Glutamatergic neuron (in vitro differentiated cells): Measurements from ENCODE around the gene RAD54L2. TPM values are rescaled to one million over a fixed set of nuclear protein-coding genes. Genes with fewer than 3 reads are reported as not detected.
"Not testable (repeated sequence)": the region's sequence is repeated elsewhere in the genome, so short reads cannot be mapped to it uniquely, and the experiment has no call there.

ENCODE experiments used
- DNase-seq: peaks from one replicate; pipeline ENCODE4 v3.0.0; 2022
- H3K27ac Mint-ChIP-seq: one replicate; pipeline ENCODE4 v1.8.0; 2020; ENCODE audit warnings: mild to moderate bottlenecking, mixed read lengths, inconsistent platforms; ENCODE audit not compliant: unreplicated experiment
- H3K27me3 Mint-ChIP-seq: one replicate; pipeline ENCODE4 v1.8.0; 2020; ENCODE audit warnings: mild to moderate bottlenecking, moderate library complexity, mixed read lengths, inconsistent platforms; ENCODE audit not compliant: unreplicated experiment
- H3K36me3 Mint-ChIP-seq: one replicate; pipeline ENCODE4 v1.8.0; 2020; ENCODE audit warnings: mild to moderate bottlenecking, mixed read lengths, inconsistent platforms; ENCODE audit not compliant: unreplicated experiment
- H3K4me1 Mint-ChIP-seq: one replicate; pipeline ENCODE4 v1.8.0; 2020; ENCODE audit warnings: mild to moderate bottlenecking, low read depth, mixed read lengths, inconsistent platforms; ENCODE audit not compliant: unreplicated experiment
- H3K4me3 Mint-ChIP-seq: one replicate; pipeline ENCODE4 v1.8.0; 2020; ENCODE audit warnings: mild to moderate bottlenecking, mixed read lengths, inconsistent platforms; ENCODE audit not compliant: unreplicated experiment
- H3K9me3 Mint-ChIP-seq: one replicate; pipeline ENCODE4 v1.8.0; 2020; ENCODE audit warnings: mild to moderate bottlenecking, moderate library complexity, mixed read lengths, inconsistent platforms; ENCODE audit not compliant: unreplicated experiment
- CTCF ChIP-seq: fragments of 200-600 bp; sonication (generic); IDR thresholded peaks from one replicate; pipeline ENCODE4 v1.5.0; 2021; ENCODE audit not compliant: partially characterized antibody, unreplicated experiment
- total RNA-seq: library from RNA; stranded (reverse); fragmentation: NEBNext Ultra II Directional; extraction: Animal tissue kit (Norgen Biotek cat#: 25700); gene quantifications from one replicate; pipeline ENCODE4 v1.2.1, GENCODE V29; 2021; ENCODE audit not compliant: unreplicated experiment

The RAD54L2 gene
- total RNA-seq, 1 donor from 2014 or later: 64.3 TPM

- Mint-ChIP-seq H3K27ac (no peak overlapping the region), H3K4me3 (no peak overlapping the region), H3K27me3 (peaks cover 5% of the 10 kb centered on the region), H3K9me3 (no peaks in the 10 kb centered on the region), H3K36me3 (no peaks in the 10 kb centered on the region), H3K4me1 (no peaks in the 10 kb centered on the region)
- no peak for TF ChIP-seq CTCF
- no peak for DNase-seq
These were observed 18.7 kb upstream of the RAD54L2 start for GRCh38 chr3:51519848-51520247.

- H3K4me3 Mint-ChIP-seq, H3K36me3 Mint-ChIP-seq, H3K4me1 Mint-ChIP-seq, DNase-seq, H3K27me3 Mint-ChIP-seq, H3K27ac Mint-ChIP-seq, H3K9me3 Mint-ChIP-seq: not testable (repeated sequence)
These were observed 17.4 kb upstream of the RAD54L2 start for GRCh38 chr3:51520906-51521730.

GRCh38 chr3:51522273-51522962 is 16.1 kb upstream of the RAD54L2 start:
- H3K4me1 Mint-ChIP-seq: no peaks in the 10 kb centered on the region
- no peaks in the 10 kb centered on the region for H3K36me3 Mint-ChIP-seq
- H3K4me3 Mint-ChIP-seq: no peak overlapping the region
- no peak overlapping the region for H3K27ac Mint-ChIP-seq
- no peak for DNase-seq
- no peak for TF ChIP-seq CTCF
- no peaks in the 10 kb centered on the region for H3K9me3 Mint-ChIP-seq
- H3K27me3 Mint-ChIP-seq: peaks cover 5% of the 10 kb centered on the region

DNA sequence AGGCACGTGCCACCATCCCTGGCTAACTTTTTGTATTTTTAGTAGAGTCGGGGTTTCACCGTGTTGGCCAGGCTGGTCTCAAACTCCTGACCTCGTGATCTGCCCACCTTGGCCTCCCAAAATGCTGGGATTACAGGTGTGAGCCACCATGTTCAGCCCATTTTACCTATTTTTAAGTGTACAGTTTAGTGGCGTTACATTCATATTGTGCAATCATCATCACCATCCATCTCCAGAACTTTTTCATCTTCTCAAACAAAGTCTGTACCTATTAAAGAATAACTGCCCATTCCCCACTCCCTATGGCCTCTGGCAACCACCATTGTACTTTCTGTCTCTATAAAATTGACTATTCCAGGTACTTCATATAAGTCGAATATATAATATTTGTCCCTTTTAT is 13.6 kb upstream of the RAD54L2 start:
- H3K27me3 Mint-ChIP-seq, H3K36me3 Mint-ChIP-seq, H3K4me3 Mint-ChIP-seq, H3K4me1 Mint-ChIP-seq, H3K27ac Mint-ChIP-seq, DNase-seq, H3K9me3 Mint-ChIP-seq: not testable (repeated sequence)

DNA sequence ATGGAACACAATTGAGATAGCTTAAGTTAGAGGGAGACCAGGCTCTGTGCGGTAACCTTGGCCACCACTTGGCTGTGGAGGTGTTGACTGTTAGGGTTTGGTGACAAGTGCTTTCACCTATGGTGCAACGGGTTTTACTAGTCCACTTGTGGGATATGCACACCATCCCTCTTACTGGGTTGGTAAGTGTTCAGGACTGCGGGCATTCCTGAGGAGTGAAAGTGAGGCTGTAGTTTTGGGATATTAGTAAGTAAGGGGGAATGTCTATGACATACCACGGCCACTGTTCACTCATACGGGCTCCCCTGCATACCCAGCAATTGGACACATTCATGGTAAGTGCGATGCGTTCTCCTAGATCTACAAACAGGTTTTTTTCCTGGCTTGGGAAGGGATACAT is 8.0 kb upstream of the RAD54L2 start:
- H3K4me1 Mint-ChIP-seq: no peaks in the 10 kb centered on the region
- no peaks in the 10 kb centered on the region for H3K36me3 Mint-ChIP-seq
- no peak overlapping the region for H3K27ac Mint-ChIP-seq
- H3K9me3 Mint-ChIP-seq: no peaks in the 10 kb centered on the region
- no peak for TF ChIP-seq CTCF
- H3K27me3 Mint-ChIP-seq: no peaks in the 10 kb centered on the region
- no peak overlapping the region for H3K4me3 Mint-ChIP-seq
- no peak for DNase-seq
